A549 (cell line): ENCODE data around the gene RAB1B.

Experiments used
- CTCF ChIP-seq: fragments of >200 bp; sonication (Bioruptor Twin); formaldehyde crosslinking; IDR thresholded peaks from 3 replicates; pipeline ENCODE4 v1.5.1; 2016
- FOSL2 ChIP-seq, 2 experiments: fragments of 450-650 bp in 1 of 2; fragments of >200 bp in 1 of 2; sonication (Bioruptor Twin) in 1 of 2; formaldehyde crosslinking; IDR thresholded peaks; 2 replicates each; pipeline versions ENCODE4 v1.5.0 to v1.6.1; 2016 to 2020; ENCODE audit warnings: mild to moderate bottlenecking in 1 of 2, moderate library complexity in 1 of 2
- HDAC2 ChIP-seq: fragments of 200-600 bp; sonication (generic); IDR thresholded peaks from 2 replicates; pipeline ENCODE4 v1.6.1; 2016
- JUNB ChIP-seq: fragments of >200 bp; sonication (Bioruptor Twin); formaldehyde crosslinking; IDR thresholded peaks from 2 replicates; pipeline ENCODE4 v1.6.1; 2016
- NR3C1 ChIP-seq: fragments of >200 bp; sonication (Bioruptor Twin); formaldehyde crosslinking; IDR thresholded peaks from 3 replicates; pipeline ENCODE4 v1.6.1; 2017
- PBX3 ChIP-seq: IDR thresholded peaks from 2 replicates; pipeline ENCODE4 v1.6.1; 2012
- POLR2A ChIP-seq: IDR thresholded peaks from 2 replicates; pipeline ENCODE4 v1.6.1; 2012; ENCODE audit warnings: mild to moderate bottlenecking, low read length

GRCh38 chr11:66293352-66293751 is 24.9 kb downstream of the RAB1B start:
- TF ChIP-seq FOSL2 (IDR thresholded peaks at IDR 0.05) (no peak), FOSL2 (CRISPR knock-in tag; IDR thresholded peaks at IDR 0.05) (no peak), PBX3 (no peak), POLR2A (no peak), HDAC2 (no peak), CTCF (no peak), NR3C1 (no peak), JUNB (no peak)
